GM21360 (cell line): ENCODE data around the gene GAL3ST2.
"Not testable (repeated sequence)": the region's sequence is repeated elsewhere in the genome, so short reads cannot be mapped to it uniquely, and the experiment has no call there.

Source experiments
- ATAC-seq: cut with Tn5 transposase; IDR thresholded peaks from one replicate; pipeline ENCODE4 v1.9.1; 2021; ENCODE audit warnings: mild to moderate bottlenecking, moderate library complexity; ENCODE audit not compliant: unreplicated experiment

GAL3ST2 gene

DNA sequence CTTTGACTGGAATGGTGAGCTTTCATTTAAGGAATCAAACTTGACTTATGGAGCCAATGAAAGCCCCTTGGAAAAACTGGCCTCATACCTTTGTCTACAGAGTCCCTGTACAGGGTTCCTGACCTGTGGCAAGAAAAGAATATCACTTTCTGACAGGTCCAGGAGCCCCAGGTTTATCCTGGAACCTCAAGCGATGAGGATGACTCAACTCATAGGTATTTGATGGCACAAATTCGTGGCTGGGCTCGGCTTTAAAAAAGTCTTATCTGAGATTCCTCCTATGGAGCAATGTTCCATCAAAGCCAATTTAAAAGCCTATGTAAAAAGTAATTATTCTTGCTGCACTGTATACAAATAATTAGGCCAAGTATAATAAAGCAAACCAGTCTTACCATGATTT, 14.8 kb downstream of the GAL3ST2 start:
- not testable (repeated sequence) for ATAC-seq

DNA sequence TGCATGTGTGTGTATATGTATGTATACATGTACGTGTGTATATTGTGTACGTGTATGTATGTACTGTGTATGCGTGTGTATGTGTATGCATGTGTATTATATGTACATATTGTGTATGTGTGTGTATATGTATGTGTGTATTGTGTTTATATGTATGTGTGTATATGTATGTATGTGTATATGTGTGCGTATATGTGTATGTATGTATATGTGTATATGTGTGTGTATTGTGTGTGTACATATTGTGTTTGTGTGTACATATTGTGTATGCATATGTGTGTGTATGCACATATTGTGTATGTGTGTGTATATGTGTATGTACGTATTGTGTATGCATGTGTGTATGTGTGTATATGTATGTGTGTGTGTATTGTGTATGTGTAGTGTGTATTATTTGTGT, 16.8 kb downstream of the GAL3ST2 start:
- ATAC-seq: no peak

DNA sequence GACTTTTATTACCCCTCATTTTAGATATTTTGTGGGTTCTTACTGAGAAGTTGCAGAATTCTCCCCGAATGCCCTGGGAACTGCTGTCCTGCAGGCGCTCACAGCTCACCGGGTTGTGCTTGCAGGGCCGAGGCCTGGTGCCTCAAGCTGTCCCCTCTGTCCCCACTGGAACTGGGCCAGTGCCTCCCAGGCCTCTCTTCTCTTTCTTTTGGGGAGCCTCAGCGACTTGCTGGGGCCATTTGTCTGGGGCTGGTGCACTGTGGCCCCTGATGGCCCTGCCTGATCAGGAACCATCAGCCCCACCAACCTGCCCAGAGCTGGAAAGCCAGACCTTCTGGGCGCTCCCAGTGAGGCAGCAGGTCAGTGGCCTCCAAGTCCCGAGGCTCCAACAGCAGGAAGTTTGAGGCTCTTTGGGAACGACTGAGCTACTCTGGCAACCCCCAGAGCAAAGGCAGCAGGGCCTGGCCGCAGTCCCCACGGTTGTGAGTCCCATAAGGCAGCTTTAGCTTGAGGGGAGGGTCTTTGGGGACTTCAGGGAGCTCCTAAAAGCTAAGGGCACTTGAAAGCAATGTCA, 17.7 kb downstream of the GAL3ST2 start:
- no peak for ATAC-seq

DNA sequence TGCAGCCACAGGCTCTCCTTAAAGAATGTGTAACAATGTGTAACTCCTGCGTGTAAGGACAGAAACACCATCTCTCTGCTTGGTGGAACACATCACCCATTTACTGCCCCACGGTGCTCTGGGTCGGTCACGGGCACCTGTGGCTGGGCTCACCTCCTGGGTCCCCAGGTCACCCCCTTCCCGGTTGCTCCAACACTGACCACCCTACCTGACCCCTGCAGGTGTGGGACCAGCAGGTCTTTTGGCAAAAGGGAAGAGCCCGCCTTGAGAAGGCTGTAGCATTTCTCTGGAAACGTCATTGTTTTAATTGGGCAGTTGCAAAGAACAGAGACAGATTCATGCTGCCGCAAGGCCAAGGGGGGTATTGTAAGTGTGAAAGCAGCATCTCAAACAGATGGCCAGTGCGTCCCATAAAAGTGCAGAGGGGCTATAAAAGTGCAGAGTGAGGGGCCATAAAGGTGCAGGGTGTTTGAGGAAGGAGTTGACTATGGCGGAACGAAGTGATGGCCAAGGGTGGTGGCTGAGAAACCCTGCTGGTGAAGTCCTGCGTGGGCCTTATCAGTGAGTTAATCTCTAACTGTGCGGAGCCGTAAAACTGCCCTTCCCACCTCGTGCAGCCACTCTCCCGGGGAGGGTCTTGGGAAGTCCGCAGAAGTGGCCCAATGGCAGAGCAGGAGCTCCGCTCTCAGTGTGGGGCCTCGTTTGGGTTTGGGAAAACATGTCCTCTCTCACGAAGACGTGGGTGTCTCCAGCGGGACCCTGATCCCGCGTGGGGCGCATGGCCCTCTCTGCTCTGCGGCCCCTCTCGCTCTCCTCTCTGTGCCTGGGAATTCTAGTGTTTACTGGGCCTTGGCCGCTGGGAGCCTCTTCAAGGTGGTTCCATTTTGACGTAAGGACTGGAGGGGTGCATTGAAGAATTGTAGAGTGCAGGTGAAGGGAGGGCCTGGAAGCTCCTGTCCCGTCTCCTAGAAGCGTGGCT, 18.7 kb downstream of the GAL3ST2 start:
- no peak for ATAC-seq

DNA sequence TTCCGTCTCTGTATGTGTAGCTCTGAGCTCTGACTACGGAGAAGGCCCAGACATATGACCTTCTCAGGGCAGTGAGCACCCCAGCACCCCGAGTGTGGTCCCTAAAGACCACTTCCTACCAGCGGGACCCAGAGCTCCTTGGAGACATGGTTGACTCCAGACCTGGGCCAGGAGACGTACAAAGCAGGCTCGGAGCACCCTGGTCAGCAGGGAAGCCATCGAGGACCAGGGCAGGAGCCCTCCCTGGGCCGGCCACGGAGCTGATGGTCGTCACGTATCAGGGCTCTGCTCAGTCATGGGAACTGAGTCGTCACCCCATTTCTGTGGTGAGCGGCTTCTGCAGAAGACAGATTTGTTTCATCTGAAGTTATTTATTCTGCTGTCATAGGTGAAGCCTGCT, 19.6 kb downstream of the GAL3ST2 start:
- no peak for ATAC-seq

DNA sequence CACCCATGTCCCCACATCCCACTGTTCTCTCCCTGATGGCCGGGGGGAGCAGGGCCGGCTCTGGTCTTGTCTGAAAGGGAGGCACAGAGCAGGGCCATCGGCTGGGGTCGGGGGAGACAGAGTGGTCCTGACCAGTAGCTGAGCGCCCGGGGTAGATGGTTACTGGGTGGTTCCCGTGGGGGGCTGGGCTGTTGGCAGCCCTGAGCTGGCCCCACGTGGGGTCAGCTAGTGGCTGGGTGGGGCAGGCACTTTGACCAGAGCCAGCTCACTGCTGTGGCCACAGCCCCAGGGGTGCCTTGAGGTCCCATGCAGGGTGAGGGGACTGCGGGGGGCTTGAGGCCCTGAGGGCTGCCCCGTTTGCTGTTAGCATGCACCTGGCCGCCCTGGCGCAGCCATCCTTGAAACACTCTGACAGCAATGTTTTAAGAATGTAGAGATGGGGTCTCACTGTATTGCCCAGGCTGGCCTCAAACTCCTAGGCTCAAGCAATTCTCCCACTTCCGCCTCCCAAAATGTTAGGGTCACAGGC, 20.1 kb downstream of the GAL3ST2 start:
- ATAC-seq: no peak

DNA sequence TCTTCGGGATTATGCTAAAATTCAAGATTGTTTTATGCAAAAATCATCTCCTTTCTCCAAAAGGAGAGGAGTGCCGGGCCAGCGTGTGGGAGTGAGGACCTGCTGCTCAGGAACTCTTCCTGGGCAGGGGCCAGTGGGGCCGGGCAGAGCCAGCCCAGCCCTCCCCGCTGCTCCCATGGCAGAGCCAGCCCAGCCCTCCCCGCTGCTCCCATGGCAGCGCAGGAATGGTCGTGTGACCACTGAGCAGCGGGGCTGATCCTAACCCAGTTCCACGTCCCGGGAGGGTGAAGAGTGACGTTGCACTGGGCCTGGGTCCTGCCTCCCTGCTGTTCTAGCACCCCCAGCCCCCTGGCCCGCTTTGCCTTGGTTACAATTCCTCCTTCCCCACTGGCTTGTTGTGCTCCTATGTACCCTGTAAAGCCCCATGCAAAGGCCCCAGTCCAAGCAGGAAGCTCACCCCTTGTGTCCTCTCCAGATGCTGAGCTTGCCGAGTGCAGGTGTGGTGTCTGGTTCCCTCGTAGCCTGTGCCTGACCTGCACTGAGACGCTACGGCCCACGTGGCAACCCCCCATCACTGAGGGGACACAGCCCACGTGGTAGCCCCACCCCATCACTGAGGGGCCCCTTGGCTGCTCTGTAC, 20.9 kb downstream of the GAL3ST2 start:
- no peak for ATAC-seq

DNA sequence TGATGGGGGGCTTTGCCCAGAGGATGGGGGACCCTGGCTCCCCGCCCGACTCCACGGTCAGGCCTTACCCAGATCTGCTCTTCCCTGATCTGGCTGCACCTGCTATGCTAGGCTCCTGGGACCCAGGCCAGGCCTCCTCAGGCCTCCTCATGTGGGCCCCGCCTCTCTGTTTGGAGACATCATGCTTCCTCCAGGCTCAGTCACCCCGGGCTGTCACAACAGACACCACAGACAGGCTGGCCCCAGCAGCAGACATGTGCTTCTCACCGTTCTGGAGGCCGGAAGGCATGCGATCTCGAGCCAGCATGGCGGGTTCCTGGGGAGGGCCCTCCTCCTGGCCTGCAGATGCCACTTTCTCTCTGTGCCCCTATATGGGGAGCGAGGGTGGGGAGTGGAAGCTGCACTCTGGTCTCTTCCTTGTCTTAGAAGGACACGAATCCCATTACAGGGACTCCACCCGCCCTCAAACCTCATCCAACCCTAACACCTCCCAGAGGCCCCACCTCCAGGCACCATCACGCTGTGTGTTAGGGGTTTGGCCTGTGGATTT, 21.5 kb downstream of the GAL3ST2 start:
- no peak for ATAC-seq

DNA sequence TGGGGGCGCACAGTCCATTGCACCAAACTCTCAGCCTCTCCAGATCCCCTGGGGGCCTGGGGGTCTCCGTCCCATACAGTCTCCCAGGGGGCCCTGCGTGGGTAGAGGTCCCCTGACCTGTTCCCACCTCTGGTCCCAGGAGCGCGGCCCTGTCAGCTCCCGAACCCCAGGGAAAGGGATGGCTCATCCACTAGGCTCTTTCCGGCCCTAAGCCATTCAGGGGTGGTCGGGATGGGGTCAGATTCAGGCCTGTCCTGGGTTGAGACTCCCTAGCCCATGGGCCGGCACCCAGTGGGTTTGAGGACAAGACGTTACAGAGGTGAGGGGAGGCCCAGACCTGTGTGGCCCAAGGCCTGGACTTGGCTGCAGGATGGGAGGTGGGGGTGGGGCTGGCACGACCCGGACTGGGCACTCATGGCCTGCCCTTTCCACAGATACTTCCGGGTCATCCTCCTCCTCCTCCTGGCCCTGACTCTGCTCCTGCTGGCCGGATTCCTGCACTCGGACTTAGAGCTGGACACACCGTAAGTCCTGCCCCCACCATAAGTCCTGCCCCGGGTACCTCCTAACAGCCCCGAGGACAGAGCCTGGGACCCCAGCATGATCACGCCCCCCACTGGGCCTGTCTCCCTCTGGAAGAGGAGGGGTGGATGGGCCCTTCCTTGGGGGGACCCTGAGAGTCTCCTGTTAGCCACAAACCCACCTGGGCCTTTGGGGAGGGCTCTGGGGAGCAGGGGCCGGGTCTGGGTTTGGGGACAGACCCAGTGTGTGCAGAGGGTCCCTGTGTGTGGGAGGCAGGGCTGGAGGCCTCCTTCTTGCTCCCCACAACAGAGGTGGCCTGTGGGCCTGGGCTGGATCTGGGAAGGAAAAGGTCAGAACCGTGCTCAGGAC, 22.3 kb downstream of the GAL3ST2 start:
- ATAC-seq: no peak

DNA sequence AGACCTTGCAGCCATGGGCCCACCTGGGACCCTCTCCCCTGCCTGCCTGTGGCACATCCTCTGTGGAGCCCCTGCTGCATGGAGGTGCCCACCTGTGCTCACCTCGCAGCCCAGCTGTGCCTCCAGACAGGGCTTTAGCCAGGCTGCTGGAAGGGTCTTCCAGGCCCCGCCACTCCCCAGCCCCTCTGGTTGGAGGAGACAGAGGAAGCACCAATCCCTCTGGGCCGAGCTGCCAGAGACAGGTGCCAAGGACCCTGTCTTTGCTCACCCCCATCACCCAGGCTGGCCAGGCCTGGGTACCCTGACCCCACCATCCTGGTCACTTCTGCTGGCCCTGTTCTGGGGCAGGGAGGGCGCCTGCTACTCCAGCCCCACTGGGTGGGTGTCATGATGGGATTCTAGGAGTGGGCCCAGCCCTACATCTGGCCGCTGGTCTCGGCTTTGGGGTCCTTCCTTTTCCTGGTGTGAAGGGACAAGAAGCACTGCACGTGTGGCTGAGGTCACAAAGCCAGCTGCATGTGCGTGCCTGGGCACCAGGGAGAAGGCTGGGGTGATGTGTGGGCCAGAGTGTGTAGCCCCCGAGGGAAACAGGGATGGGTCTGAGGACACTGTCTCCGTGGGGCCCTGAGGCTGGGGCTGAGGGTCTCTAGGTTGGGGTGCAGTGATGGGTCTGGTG, 23.0 kb downstream of the GAL3ST2 start:
- ATAC-seq: no peak

DNA sequence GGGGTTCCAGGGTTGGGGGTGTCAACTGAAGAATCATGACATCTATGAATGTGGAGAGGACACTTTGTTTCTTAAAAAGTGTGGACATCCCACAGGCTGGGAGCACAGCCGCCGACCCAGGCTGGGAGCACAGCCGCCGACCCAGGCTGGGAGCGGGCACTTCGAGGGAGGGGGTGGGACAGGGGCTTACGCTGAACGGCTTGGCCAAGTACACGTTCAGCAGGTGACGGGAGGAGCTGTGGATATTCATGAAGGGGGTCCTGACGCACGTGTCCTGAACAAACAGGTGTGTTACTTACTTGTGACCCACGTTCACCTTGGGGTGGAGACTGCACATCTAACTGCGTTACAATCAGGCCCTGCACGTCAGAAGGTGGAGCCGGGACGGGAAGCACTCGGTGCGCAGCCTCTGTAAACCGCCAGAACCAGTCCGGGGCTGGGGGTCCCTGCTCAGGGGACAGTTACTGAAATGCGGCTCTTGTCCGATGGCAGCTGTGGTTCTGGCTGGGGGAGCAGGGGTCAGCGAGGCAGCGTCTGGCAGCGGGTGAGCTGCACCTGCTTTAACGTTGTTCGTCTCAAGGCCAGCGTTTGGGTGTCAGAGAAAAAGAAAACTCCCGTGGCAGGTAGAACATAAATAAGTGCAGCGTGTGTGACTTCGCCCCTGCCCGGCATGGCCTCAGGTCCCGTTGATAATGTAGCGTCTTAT, 23.7 kb downstream of the GAL3ST2 start:
- ATAC-seq: not testable (repeated sequence)

DNA sequence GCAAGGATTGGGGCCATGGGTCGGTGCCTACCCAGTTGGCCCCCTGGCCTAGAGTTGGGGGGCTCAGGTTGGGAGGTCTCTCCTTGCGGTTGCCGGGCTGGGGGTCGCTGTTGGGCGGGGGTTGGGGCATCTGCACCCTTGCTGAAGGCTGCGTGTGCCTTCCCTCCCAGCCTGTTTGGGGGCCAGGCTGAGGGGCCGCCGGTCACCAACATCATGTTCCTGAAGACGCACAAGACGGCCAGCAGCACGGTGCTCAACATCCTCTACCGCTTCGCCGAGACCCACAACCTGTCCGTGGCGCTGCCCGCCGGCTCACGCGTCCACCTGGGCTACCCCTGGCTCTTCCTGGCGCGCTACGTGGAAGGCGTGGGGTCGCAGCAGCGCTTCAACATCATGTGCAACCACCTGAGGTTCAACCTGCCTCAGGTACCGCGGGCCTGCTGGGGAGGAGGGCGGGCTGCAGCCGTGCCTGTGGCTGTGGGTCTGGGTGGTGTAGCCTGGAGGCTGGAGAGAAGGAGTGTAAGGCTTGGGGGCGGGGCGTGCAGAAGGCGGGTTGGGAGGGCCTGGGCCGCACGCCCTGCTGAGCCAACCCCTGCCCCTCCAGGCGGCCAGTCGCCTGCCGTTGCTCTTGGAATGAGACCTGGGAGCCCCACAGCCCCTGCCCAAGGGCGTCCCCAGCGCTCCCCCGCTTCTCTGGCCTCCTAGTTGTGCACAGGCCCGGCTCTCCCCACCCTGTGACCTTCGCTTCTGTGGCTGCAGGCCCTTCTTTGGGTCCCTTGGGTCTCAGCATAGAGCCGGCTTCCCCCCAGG, 25.2 kb downstream of the GAL3ST2 start:
- ATAC-seq: no peak

DNA sequence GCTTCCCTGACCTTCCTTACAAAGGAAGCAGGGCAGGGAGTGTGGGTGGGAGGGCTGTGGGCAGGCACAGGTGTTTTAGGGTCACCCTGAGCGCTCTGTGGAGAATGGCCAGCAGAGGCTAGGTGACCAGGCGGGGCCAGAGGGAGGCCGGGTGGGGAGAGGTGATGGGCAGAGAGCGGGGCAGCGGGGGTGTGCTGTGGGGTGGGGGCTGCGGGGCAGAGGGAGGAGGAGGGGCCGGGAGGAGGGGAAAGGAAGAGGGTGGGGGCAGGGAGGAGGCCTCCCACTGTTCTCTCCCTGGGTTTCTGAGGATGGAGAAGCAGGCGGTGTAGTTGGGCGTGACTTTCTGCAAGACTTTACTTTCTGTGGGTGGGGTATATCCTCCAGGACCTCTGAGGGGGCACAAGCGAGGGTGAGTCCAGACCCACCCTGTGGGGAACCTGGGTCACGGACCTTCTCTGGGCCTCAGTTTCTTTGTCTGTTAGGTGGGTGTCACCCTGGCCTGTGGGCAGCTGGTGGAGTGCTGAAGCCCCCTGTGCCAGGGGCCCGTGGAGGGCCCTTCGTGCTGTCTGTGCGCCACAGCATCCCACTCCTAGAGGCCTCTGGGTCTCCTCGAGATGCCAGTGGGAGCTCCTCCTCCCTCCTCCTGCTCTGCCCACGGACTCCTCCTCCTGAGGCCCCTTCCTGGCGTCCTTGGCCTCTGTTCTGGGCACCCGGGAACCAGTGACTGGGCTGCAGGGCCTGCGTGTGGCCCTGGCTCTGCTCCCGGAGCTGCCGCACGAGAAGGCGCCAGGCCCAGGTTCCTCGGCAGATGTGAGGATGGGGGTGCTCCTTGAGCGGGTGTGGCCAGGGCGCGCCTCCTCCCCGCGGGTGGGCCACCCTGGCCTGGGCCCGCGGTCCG, 26.0 kb downstream of the GAL3ST2 start:
- ATAC-seq: no peak

DNA sequence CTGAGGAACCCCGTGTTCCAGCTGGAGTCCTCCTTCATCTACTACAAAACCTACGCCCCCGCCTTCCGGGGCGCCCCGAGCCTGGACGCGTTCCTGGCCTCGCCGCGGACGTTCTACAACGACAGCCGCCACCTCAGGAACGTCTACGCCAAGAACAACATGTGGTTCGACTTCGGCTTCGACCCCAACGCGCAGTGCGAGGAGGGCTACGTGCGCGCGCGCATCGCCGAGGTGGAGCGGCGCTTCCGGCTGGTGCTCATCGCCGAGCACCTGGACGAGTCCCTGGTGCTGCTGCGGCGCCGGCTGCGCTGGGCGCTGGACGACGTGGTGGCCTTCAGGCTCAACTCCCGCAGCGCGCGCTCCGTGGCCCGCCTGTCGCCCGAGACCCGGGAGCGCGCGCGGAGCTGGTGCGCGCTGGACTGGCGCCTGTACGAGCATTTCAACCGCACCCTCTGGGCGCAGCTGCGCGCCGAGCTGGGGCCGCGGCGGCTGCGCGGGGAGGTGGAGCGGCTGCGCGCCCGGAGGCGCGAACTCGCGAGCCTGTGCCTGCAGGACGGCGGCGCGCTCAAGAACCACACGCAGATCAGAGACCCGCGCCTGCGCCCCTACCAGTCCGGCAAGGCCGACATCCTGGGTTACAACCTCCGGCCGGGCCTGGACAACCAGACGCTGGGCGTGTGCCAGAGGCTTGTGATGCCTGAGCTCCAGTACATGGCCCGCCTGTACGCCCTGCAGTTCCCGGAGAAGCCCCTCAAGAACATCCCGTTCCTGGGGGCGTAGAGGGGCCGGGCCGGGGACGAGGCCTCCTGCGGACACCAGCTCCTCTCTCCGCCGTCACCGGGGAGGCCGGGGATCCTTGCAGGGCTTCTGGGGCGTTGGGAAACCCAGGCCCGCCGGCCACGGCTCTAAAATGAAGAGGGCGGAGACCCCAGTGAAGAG, 27.0 kb downstream of the GAL3ST2 start:
- ATAC-seq: no peak

DNA sequence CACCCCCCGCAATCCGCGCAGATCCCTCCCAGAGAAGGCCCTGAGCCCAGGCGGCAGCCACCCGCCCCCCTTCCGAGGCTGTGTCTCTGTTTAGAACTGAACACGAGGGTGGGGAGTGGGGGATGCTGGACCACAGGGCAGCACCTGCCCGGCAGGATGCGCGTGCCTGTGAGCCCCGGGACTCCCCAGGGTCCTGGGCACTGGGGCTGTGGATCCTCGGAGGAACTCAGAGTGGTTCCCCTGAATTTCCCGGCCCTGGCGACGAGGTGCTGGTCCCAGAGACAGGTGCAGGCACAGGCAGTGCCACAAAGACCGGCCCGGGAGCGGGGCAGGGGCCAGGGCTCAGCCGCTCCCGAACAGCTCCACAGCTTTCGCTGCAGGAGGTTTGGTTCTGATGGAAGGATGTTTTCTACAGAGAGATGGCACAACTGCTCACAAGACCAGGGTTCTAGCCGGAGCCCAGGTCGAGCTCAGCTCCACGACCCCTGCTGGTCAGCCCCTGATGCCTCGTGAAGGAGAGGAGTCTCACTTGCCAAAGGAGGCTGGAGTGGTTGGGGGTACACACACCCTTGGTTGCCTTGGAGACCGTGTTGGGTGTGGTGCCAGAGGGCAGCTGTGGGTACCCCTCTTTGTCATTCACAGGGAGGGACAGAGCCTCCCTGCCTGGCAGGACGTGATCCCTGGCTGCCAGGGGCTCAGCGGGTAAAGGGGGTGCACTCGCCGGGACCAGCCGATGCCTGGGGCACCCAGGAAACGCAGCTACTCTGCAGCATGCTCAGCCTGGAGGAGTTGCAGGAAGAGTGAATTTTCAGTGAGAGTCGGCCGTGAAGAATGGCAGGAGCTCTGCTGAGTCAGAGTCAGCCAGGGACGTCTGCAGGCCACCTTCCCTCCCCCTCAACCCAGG, 28.0 kb downstream of the GAL3ST2 start:
- no peak for ATAC-seq
